HG03571 (cell line): Measurements from ENCODE around the gene TADA3.

Experiments used
- ATAC-seq: cut with Tn5 transposase; IDR thresholded peaks from one replicate; pipeline ENCODE4 v1.9.1; 2021; ENCODE audit not compliant: unreplicated experiment

The TADA3 gene

DNA sequence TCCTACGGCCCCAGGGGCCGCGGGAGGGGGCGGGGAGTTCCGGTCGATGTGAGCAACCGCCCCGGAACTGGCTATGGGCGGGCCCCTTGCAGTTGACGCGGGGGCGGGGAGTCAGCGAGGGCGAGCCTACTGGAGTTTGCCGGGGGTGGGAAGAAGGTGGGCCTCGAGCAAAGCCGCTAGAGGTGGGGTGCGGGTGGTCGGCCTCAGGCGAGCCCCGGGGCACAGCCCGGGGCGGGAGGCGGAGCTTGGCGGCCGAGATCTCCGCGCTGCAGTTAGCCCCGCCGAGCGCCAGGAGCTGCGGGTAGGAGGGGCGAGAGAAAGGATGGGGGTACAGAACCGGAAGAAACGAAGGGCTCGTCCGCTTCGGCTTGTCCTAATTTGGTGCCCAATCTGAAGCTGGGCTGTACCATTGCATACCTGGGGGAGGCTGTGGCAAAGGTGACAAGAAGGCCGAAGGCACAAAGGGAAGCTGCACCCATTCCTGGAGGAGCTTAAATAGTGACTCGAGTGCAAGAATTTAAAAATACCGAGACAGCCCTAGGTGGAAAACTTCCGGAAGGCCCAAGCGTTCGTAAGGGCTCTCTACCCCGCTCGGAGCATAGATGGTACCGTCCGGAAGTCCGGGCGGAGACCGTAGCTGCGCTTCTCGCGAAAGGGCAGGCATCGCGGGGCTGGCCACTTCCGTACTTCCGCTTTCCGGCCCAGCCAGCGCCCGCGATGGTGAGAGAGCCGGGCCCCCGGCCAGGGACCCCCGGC lies at the start of gene TADA3, which contains the start of gene ARPC4:
Gene TADA3, minus strand, starts transcription at position 69 of the 756 bp plus-strand sequence. CDS start 1,007 bp downstream, outside the sequence.
Gene ARPC4, plus strand, starts transcription at position 678 of the 756 bp plus-strand sequence. Its CDS starts 40 bp downstream, at position 718.
- ATAC-seq: peak; percentile 84

DNA sequence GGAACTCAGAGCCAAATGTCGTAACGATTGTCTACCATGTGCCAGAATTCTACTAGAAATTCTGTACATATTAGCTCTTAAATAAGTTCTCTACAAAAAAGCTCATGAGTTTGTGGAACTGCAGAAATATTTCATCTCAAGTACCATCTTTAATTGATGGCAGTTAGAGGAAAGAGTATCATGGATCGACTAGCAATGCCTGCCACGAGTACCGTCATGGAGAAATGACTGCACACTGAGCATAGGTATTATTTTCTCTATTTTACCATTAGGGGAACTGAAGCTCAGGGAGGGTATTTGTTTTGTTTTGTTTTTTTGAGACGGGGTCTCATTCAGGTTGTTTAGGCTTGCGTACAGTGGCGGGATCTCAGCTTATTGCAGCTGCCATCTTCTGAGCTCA lies 48.7 kb upstream of the TADA3 start:
- ATAC-seq: no peak

DNA sequence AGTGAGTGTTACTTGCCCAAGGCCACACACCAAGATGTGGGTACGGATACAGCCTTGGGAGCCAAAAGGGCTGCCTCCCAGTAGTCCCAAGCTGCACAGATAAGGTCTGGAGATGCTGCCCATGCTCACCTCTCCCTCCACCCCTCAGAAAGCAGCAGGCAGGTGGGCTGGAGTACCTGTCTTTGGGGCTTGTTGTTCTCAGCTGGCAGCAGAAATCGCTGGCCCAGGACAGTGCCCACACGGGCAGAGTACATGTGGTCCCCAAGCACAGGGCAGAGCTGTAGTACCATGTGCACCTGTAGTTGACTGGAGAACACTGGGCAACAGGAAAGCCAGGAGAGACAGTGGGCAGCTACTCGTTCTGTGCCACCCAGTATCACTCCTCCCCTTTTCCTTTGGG lies 46.6 kb upstream of the TADA3 start:
- no peak for ATAC-seq

DNA sequence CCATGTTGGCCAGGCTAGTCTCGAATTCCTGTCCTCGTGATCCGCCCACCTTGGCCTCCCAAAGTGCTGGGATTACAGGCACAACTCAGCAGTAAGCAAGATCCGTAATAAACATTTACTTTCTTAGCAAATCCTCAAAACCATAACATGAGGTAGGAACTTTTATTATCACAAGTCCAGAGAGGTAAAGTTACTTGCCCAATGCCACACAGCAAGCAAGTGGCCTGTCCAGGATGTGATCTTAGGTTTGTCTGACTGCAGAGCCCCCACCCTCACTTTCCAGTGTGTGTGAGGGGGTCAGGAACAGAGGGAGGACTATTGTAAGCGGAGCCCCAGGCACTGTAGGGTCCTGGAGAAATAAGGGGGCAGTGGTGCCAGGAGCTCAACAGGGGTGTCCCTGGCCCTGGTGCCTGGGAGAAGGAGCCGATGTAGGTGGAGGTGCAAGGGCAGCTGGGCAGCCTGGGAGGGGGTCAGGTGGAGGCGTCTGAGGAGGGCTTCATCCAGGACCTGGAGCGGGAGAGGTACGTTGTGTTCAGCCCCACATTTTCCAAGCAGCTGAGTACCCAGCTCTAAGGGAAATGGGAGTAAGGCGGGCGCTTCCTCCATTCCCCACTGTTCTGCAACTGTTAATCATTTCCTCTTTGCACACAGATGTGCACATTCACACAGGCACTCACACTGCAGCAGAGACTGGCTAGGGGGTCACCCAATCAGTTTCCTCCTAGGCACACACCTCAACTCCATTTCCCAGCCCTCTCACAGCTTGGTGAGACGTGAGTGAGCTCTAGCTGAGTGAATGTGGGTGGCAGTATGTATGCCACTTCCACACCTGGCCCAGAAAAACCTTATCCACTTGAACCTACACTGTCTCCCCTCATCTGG lies 45.7 kb upstream of the TADA3 start:
- ATAC-seq: no peak

DNA sequence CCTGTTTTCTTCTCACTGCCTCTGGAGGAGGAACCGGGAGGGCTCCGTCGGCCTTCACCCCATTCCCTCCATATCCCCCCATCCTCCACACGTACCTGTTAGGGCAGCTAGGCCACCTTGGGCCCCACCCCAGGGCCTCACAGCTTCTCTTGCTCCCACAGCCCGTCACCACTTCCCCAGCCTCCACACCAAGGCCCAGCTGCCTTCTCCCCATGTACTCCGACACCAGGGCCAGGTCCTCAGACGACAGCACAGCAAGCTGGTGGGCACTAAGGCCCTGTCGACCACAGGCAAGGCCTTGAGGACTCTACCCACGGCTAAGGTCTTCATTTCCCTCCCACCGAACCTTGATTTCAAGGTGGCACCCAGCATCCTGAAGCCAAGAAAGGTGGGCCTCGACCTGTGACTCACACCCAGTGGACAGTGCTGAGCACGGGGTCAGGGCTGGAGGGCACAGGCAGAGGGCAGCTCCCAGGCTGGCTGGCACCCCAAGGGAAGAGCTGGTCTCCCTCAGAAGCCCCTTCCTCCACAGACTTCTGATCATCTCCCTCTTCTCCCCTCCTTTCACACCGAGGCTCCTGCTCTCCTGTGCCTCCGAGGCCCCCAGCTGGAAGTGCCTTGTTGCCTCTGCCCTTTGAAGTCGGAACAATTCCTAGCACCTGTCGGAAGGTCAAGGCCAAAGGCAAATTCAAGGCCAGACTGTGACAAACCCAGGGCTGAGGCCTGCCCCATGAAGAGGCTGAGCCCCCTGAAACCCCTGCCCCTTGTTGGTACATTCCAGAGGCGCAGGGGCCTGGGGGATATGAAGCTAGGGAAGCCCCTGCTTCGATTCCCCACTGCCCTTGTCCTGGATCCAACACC lies 42.5 kb upstream of the TADA3 start:
- no peak for ATAC-seq

DNA sequence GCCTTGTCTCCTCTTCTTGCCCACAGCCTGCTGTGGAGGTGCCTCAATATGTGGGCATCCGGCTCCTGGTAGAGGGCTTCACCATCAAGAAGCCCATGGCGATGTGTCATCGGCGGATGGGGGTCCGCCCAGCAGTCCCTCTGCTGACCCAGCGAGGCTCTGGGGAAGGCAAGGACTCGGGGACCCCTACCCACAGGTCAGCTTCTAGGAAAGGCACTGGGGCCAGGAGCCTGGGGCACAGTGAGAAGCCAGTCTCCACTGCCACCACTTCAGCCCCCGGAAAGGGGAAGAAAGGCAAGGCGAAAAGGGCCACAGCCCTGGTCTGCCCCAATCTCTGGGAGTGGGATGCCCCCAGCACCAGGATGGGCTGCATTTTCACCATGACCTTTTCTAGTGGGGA lies 40.8 kb upstream of the TADA3 start:
- no peak for ATAC-seq

- ATAC-seq: no peak
Measured at GRCh38 chr3:9831253-9831652, 39.0 kb upstream of the TADA3 start.

- ATAC-seq: no peak
Measured at GRCh38 chr3:9828801-9829755, 36.8 kb upstream of the TADA3 start.

DNA sequence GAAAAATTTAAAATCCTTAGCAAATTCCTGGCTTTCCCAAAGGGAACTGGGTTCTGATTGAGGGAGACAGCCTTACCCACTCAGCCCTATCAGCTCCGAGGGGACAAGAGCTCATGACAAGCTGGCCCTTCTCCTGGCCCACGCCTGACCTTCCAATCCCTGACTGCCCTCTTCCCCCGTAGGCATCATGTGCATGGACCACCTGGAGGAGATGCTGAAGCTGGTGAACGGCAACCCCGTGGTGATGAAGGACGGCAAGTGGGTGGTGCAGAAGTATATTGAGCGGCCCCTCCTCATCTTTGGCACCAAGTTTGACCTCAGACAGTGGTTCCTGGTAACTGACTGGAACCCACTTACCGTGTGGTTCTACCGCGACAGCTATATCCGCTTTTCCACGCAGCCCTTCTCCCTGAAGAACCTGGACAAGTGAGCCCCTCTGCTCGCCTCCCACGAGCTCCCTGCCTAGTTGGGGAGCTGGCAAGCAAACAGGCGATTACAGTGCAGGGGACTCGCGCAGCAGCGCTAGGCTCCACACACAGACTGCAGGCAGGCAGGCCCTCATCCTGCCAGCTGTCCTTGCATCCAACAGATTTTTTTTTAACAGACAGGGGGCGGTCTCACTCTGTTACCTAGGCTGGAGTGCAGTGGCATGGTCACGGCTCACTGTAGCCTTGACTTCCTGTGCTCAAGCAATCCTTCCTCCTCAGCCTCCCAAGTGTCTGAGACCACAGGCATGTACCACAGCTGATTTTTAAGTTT lies 34.7 kb upstream of the TADA3 start:
- ATAC-seq: no peak

DNA sequence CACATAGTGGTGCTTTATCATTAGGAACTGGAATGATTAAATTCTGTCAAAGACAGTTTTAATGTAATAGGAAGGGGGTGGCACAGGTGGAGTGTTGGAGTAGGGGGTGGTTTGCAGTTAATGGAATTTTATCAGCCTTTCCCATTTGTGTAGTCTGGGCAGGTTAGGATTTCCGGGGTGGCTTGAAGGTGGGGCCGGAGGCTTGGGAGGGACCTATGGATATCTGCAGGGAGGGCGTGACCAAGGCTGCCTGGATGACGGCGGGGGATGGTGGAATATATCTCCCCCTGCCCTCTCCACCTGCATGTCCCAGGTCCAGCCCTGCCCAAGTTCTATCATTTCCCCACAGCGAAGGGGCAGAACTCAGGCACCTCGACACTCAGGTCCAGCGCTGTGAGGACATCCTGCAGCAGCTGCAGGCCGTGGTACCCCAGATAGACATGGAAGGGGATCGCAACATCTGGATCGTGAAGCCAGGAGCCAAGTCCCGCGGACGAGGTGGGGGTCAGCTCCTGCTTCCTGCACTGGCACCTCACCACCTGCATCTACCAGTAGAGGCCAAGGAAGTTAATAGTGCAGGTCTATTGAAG lies 33.3 kb upstream of the TADA3 start:
- no peak for ATAC-seq

GRCh38 chr3:9820946-9821345 lies 28.7 kb upstream of the TADA3 start:
- ATAC-seq: no peak

GRCh38 chr3:9820543-9820942 lies 28.3 kb upstream of the TADA3 start:
- no peak for ATAC-seq

GRCh38 chr3:9818666-9819335 lies 26.5 kb upstream of the TADA3 start:
- ATAC-seq: no peak

DNA sequence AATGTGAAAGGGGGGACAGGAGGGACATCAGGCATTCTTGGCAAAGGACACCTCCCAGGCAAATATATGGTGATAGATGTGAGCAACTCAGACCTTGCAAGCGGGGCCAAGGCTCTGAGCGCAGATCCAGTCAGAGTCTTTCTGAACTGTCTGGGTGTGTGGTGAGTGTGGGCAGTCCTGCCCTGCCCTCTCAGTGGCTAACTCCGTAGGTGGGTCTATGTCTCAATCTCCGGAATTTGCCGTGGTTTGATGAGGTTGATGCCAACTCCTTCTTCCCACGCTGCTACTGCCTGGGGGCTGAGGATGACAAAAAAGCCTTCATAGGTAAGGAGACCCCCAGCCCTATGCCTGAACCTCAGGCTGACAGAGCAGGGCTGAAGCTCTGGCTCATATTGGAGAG lies 25.2 kb upstream of the TADA3 start:
- ATAC-seq: no peak

DNA sequence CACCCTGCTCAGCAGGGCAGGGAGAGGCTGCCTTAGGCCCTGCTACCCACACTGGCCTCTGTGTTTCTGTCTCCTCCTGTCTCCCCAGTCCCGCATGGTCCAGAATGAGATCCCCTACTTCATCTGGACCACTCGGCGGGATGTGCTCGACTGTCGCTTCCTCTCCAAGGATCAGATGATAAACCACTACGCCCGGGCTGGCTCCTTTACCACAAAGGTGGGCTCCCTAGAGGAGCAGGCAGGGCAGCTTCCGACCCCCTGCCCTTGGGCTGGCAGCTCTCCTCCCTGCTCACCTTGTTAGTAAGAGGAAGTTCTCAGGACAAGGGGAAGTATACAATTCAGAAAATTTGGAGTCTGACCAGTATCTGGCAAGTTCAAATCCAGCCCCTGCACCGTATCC lies 23.7 kb upstream of the TADA3 start:
- no peak for ATAC-seq

DNA sequence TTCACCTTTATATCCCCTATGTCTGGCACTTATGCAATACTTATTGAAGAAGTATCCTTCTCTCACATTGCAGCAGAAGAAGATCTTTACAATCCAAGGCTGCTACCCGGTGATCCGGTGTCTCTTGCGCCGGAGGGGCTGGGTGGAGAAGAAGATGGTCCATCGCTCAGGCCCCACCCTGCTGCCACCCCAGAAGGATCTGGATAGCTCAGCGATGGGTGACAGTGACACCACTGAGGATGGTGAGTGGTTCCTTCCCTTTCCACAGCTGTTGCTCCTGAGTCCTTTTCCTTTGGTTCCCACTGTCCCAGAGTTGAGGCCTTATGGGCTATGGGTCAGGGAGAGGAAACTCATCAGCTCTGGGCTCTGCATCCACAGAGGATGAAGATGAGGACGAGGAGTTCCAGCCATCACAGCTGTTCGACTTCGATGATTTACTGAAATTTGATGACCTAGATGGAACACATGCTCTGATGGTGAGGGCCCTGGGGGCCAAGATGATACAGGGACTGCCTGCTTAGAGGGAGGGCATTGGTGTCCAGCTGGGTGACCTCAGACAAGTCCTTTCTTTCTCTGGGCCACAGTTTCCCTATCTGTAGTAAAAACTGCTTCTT lies 20.7 kb upstream of the TADA3 start:
- no peak for ATAC-seq

DNA sequence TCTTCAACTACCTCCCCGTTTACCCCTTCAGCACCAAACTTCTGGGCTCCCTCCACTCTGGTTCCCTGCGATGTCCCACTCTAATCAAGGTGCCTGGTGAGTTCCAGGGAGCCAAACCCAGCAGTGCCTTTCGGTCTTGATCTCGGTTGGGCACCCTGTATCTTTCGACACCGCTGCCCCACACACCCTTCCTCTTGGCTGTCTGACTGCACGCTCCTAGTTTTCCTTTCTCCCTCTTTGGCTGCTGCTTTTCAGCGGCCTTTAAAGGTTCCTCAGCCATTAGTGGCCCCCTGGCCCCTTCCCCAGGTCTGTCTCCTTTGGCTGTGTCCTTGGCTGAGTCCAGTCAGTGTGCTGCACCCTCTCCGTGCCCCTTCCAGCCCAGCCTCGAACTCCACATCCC lies 18.6 kb upstream of the TADA3 start:
- ATAC-seq: no peak

DNA sequence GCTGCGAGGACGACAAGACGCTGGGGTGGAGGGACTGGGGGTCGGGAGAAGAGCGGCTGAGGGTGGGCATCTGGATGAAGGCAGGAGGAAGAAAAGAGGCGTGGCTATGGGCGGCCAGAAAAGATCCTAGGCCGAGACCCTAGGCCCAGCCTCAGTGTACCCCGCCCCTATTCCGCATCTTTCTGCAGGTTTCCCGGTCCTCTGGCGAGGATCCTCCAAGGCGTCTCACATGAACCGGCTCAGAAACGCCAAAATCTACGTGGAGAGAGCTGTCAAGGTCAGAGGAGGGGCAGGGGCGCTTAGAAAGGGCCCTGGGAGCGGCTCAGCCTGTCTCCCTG lies 18.1 kb upstream of the TADA3 start:
- ATAC-seq: no peak
